T follicular helper cell (primary cell): ENCODE results near the gene KCNIP2.

Experiments used
- DNase-seq: peaks from one replicate; pipeline ENCODE4 v3.0.0-alpha.2; 2020; ENCODE audit warnings: low read depth
- total RNA-seq, 2 experiments: gene quantifications; one replicate each; lab custom pipeline; 2026; lab: John Stamatoyannopoulos, UW

The KCNIP2 gene
- 0.61 to 1.7 reads per million in 2 experiments for total RNA-seq

- DNase-seq = peak; percentile 64
Measured at GRCh38 chr10:101843032-101844021, at the start of gene KCNIP2. KCNIP2 (minus strand) TSS chr10:101843800; CDS start chr10:101843568, 232 bp downstream.

- no peak for DNase-seq
Measured at GRCh38 chr10:101892782-101893391, 49.3 kb upstream of the KCNIP2 start.

GRCh38 chr10:101889256-101890210 lies 45.9 kb upstream of the KCNIP2 start:
- DNase-seq = peak; percentile 36

GRCh38 chr10:101888251-101888949 lies 44.8 kb upstream of the KCNIP2 start:
- no peak for DNase-seq

- DNase-seq = no peak
Measured at GRCh38 chr10:101887775-101888174, 44.2 kb upstream of the KCNIP2 start.

GRCh38 chr10:101886521-101887312 lies 43.1 kb upstream of the KCNIP2 start:
- no peak for DNase-seq

- no peak for DNase-seq
Measured at GRCh38 chr10:101881036-101881774, 37.6 kb upstream of the KCNIP2 start.

GRCh38 chr10:101880232-101880573 lies 36.6 kb upstream of the KCNIP2 start:
- DNase-seq = no peak

GRCh38 chr10:101879456-101880231 lies 36.0 kb upstream of the KCNIP2 start:
- DNase-seq = no peak

- no peak for DNase-seq
Measured at GRCh38 chr10:101878869-101879268, 35.3 kb upstream of the KCNIP2 start.

GRCh38 chr10:101875068-101875688 lies 31.6 kb upstream of the KCNIP2 start:
- DNase-seq = no peak

GRCh38 chr10:101874252-101874651 lies 30.7 kb upstream of the KCNIP2 start:
- DNase-seq = no peak

- DNase-seq = no peak
Measured at GRCh38 chr10:101867931-101868330, 24.3 kb upstream of the KCNIP2 start.

- DNase-seq = no peak
Measured at GRCh38 chr10:101859530-101859929, 15.9 kb upstream of the KCNIP2 start.

- DNase-seq = no peak
Measured at GRCh38 chr10:101858723-101859500, 15.3 kb upstream of the KCNIP2 start.

- DNase-seq = no peak
Measured at GRCh38 chr10:101857802-101858476, 14.3 kb upstream of the KCNIP2 start.

GRCh38 chr10:101856626-101857025 lies 13.0 kb upstream of the KCNIP2 start:
- DNase-seq = no peak
